GM12878 (cell line): ENCODE results near the gene BLTP3B. TPM values are rescaled to one million over a fixed set of nuclear protein-coding genes. Genes with fewer than 3 reads are reported as not detected.

Experiments
- ATAC-seq: fragments of 200-7000 bp; cut with Tn5 transposase; 3 replicates; pipeline ENCODE4 v1.9.1; 2020; ENCODE audit warnings: mild to moderate bottlenecking, moderate library complexity
- BruUV-seq: library from RNA; stranded (reverse); fragments of 400-500 nt; replicated peaks from 2 replicates; lab custom pipeline; 2021; lab: Mats Ljungman, UMichigan
- CTCF ChIA-PET: fragments of 300-600 bp; sonication (Branson Sonifier 250); formaldehyde crosslinking; extraction: SDS; loops from one replicate; lab custom pipeline; 2021; ENCODE audit warnings: inconsistent platforms; lab: Yijun Ruan, JAX
- POLR2A ChIA-PET: fragments of 350-600 bp; formaldehyde crosslinking; extraction: SDS; loops from one replicate; lab custom pipeline; 2021; ENCODE audit warnings: inconsistent platforms; lab: Charles Lee
- RAD21 ChIA-PET: fragments of 300-600 bp; sonication (Branson Sonifier 250); formaldehyde crosslinking; loops from one replicate; lab custom pipeline; 2023; ENCODE audit warnings: antibody characterized with exemption; ENCODE audit not compliant: unreplicated experiment; lab: Charles Lee
- SMC1A ChIA-PET: fragments of 300-600 bp; sonication (Branson Sonifier 250); formaldehyde crosslinking; loops from one replicate; lab custom pipeline; 2023; ENCODE audit not compliant: unreplicated experiment, uncharacterized antibody; lab: Charles Lee
- DNase-seq: peaks from one replicate; pipeline ENCODE4 v3.0.0-alpha.2; 2011; ENCODE audit warnings: low read depth, low spot score
- FAIRE-seq: peaks from 3 replicates; lab custom pipeline; 2011; peaks lifted over from hg19 to GRCh38; lab: Jason Lieb, UNC
- H2AFZ ChIP-seq: 2 replicates; pipeline ENCODE4 v1.6.0; 2011; ENCODE audit warnings: low read depth, low read length, control low read depth; ENCODE audit not compliant: control insufficient read depth
- H3K27ac ChIP-seq: 2 replicates; pipeline ENCODE4 v1.5.1; 2011; ENCODE audit warnings: control low read depth; ENCODE audit not compliant: control insufficient read depth, insufficient read depth
- H3K27me3 ChIP-seq, 2 experiments: replicated peaks in 1 of 2; 2 replicates each; pipeline versions ENCODE4 v1.6.0 to v1.6.1; 2011; ENCODE audit warnings: low read length in 1 of 2; ENCODE audit not compliant: control insufficient read depth in 2 of 2, insufficient read depth in 2 of 2
- H3K36me3 ChIP-seq, 2 experiments: 2 replicates each; pipeline ENCODE4 v1.5.1; 2011; ENCODE audit warnings: low read length in 1 of 2; ENCODE audit not compliant: control insufficient read depth in 2 of 2, insufficient read depth in 2 of 2
- H3K4me1 ChIP-seq: 2 replicates; pipeline ENCODE4 v1.6.1; 2011; ENCODE audit warnings: mild to moderate bottlenecking, low read length, moderate library complexity, mixed read lengths; ENCODE audit not compliant: control insufficient read depth, insufficient read depth
- H3K4me2 ChIP-seq: 2 replicates; pipeline ENCODE4 v1.6.0; 2011; ENCODE audit warnings: control low read depth; ENCODE audit not compliant: control insufficient read depth, insufficient read depth
- H3K4me3 ChIP-seq: fragments of 200-600 bp; sonication (generic); 2 replicates; pipeline ENCODE4 v1.5.1; 2016
- H3K79me2 ChIP-seq: 2 replicates; pipeline ENCODE4 v1.6.0; 2011; ENCODE audit warnings: low read length; ENCODE audit not compliant: control insufficient read depth, insufficient read depth
- H3K9ac ChIP-seq: 2 replicates; pipeline ENCODE4 v1.8.0; 2011; ENCODE audit warnings: low read length, control low read depth, mixed read lengths; ENCODE audit not compliant: control insufficient read depth, insufficient read depth
- H3K9me3 ChIP-seq: replicated peaks from 3 replicates; pipeline ENCODE4 v1.5.1; 2011; ENCODE audit warnings: mild to moderate bottlenecking, low read length; ENCODE audit not compliant: control insufficient read depth, insufficient read depth
- H4K20me1 ChIP-seq: 2 replicates; pipeline ENCODE4 v1.6.0; 2011; ENCODE audit not compliant: control insufficient read depth, insufficient read depth
- ATF2 ChIP-seq: IDR thresholded peaks from 2 replicates; pipeline ENCODE4 v1.6.1; 2012; ENCODE audit warnings: low read length, inconsistent platforms
- EED ChIP-seq: sonication (generic); IDR thresholded peaks from 2 replicates; pipeline ENCODE4 v1.6.1; 2016; ENCODE audit warnings: antibody characterized with exemption, low read depth
- FOS ChIP-seq: IDR thresholded peaks from 3 replicates; pipeline ENCODE4 v1.6.1; 2011; ENCODE audit warnings: borderline replicate concordance; ENCODE audit not compliant: insufficient read length; ENCODE audit errors: extremely low read depth
- MYC ChIP-seq: IDR thresholded peaks from 2 replicates; pipeline ENCODE4 v1.6.1; 2011; ENCODE audit warnings: mild to moderate bottlenecking, low read length, moderate library complexity, inconsistent platforms; ENCODE audit not compliant: insufficient read depth, insufficient replicate concordance, insufficient read length, severe bottlenecking
- NFIC ChIP-seq: IDR thresholded peaks from 2 replicates; pipeline ENCODE4 v1.6.1; 2012; ENCODE audit warnings: low read depth, mild to moderate bottlenecking, inconsistent platforms, low read length, moderate library complexity
- NFXL1 ChIP-seq: fragments of 450-650 bp; IDR thresholded peaks from 2 replicates; pipeline ENCODE4 v1.6.1; 2017; ENCODE audit warnings: antibody characterized with exemption, mild to moderate bottlenecking, borderline replicate concordance
- NFYB ChIP-seq: IDR thresholded peaks from 2 replicates; pipeline ENCODE4 v1.6.1; 2011; ENCODE audit warnings: low read depth, mild to moderate bottlenecking, low read length, improper control_type of control experiment, moderate library complexity; ENCODE audit not compliant: insufficient read depth
- NR2C1 ChIP-seq: fragments of 450-650 bp; IDR thresholded peaks from 2 replicates; pipeline ENCODE4 v1.6.1; 2017; ENCODE audit warnings: antibody characterized with exemption, mild to moderate bottlenecking, moderate library complexity
- RELB ChIP-seq: fragments of 450-650 bp; IDR thresholded peaks from 2 replicates; pipeline ENCODE4 v1.6.1; 2017; ENCODE audit warnings: low read depth, mild to moderate bottlenecking, moderate library complexity
- RFX5 ChIP-seq: IDR thresholded peaks from 2 replicates; pipeline ENCODE4 v1.6.1; 2011; ENCODE audit warnings: low read depth, low read length, improper control_type of control experiment
- SMAD1 ChIP-seq: fragments of 450-650 bp; IDR thresholded peaks from 2 replicates; pipeline ENCODE4 v1.6.1; 2018; ENCODE audit warnings: mild to moderate bottlenecking, low read depth; ENCODE audit not compliant: partially characterized antibody
- TARDBP ChIP-seq: IDR thresholded peaks from 2 replicates; pipeline ENCODE4 v1.6.1; 2016; ENCODE audit warnings: borderline replicate concordance
- TBL1XR1 ChIP-seq: IDR thresholded peaks from 2 replicates; pipeline ENCODE4 v1.6.1; 2012; ENCODE audit warnings: low read depth, low read length, improper control_type of control experiment
- ZBED1 ChIP-seq: IDR thresholded peaks from 2 replicates; pipeline ENCODE4 v1.6.1; 2016; ENCODE audit warnings: borderline replicate concordance
- ZNF217 ChIP-seq: fragments of 450-650 bp; IDR thresholded peaks from 2 replicates; pipeline ENCODE4 v1.6.1; 2017; ENCODE audit warnings: antibody characterized with exemption, mild to moderate bottlenecking
- WGBS: methylation state at CpG from one replicate; pipeline ENCODE4 v1.1.6; 2016; ENCODE audit warnings: low lambda C conversion rate; ENCODE audit not compliant: insufficient replicate concordance, insufficient coverage; ENCODE audit errors: missing lambda C conversion rate; 5-methylcytosine and 5-hydroxymethylcytosine counted together
- in situ Hi-C: fragments of 300-500 bp; cut with MboI; formaldehyde crosslinking; loops from 9 replicates; pipeline ENCODE4 v1.14.3; 2018; ENCODE audit warnings: mixed read lengths
- intact Hi-C: fragments of 100-400 bp; cut with micrococcal nuclease; formaldehyde crosslinking; loops from one replicate; pipeline ENCODE4 v1.14.2; 2022; ENCODE audit not compliant: unreplicated experiment
- polyA plus RNA-seq, 11 experiments: library from polyadenylated mRNA; depleted of rRNA in 4 of 11; unstranded in 6 of 11; stranded (reverse) in 5 of 11; fragments of >200 nt; fragmentation: Nextera tagmentation in 4 of 11; fragmentation: Illumina TruSeq in 1 of 11; extraction: Ambion mirVana in 4 of 11; extraction: Trizol in 1 of 11; gene quantifications; 1 replicate in 1 of 11; 2 replicates in 10 of 11; pipeline versions ENCODE4 v1.2.1 to v1.2.3, GENCODE V29; 2011 to 2016; ENCODE audit warnings: inconsistent platforms in 2 of 11, missing spikeins in 2 of 11, low read depth in 1 of 11
- total RNA-seq, 4 experiments: library from RNA; depleted of rRNA in 3 of 4; stranded (reverse); fragments of >200 nt in 3 of 4; fragmentation: Illumina TruSeq in 1 of 4; extraction: Trizol in 1 of 4; gene quantifications; 2 replicates each; pipeline versions ENCODE4 v1.2.1 to v1.2.3, GENCODE V29; 2013 to 2021

The BLTP3B gene
- total and polyA plus RNA-seq, 10 of the 15 experiments (the other 5 are each of a cell fraction or from before 2014, with no cell fraction given), result 3.6 to 23.6 (median 17.0) TPM

GRCh38 chr12:100133200-100133599 is 9.5 kb downstream of the BLTP3B start:
- TF ChIP-seq ZBED1, result no peak
- TF ChIP-seq NFYB, result no peak
- TF ChIP-seq NFIC, result no peak
- TF ChIP-seq TBL1XR1, result no peak
- TF ChIP-seq ATF2, result no peak
- no peak for TF ChIP-seq ZNF217
- TF ChIP-seq EED, result no peak
- TF ChIP-seq RFX5, result no peak
- TF ChIP-seq FOS, result no peak
- TF ChIP-seq TARDBP, result no peak
- TF ChIP-seq MYC, result no peak
- no peak for TF ChIP-seq NFXL1
- TF ChIP-seq NR2C1, result no peak
- TF ChIP-seq SMAD1, result no peak
- TF ChIP-seq RELB, result no peak
- Histone ChIP-seq H3K79me2 (peaks cover 27% of the 10 kb centered on the region), H3K4me1 (peaks cover 8% of the 10 kb centered on the region), H4K20me1 (no peaks in the 10 kb centered on the region), H3K27ac (no peak overlapping the region), H2AFZ (no peak overlapping the region), H3K27me3 (no peaks in the 10 kb centered on the region), H3K36me3 (no peaks in the 10 kb centered on the region), H3K9ac (no peak overlapping the region), H3K4me2 (no peak overlapping the region), H3K4me3 (no peak overlapping the region), H3K9me3 (peaks cover 3% of the 10 kb centered on the region; the same call in 2 of the 3 replicates)
- DNase-seq (no peak), FAIRE-seq (no peak), ATAC-seq (no peak)
- no TSS peak for BruUV-seq
- SMC1A ChIA-PET, result no interaction called here
- RAD21 ChIA-PET, result no interaction called here
- CTCF ChIA-PET, result no interaction called here
- in situ Hi-C loops (no loop called here), intact Hi-C loops (no loop called here)
- 45% methylated on average over 2 of the region's 2 CpGs for WGBS
- POLR2A ChIA-PET, result no interaction called here
